Gastroesophageal sphincter (tissue), 4 donors: ENCODE results near the gene ADAMTS17. TPM values are rescaled to one million over a fixed set of nuclear protein-coding genes. Genes with fewer than 3 reads are reported as not detected.

Experiments used
- ATAC-seq: fragments of 150-250 bp; one replicate; pipeline ENCODE4 v1.9.1; 2016; ENCODE audit warnings: mild to moderate bottlenecking, moderate library complexity
- H3K27ac ChIP-seq, 4 donors: fragments of 200-600 bp; sonication (generic) in 3 of 4; 1 replicate in 3 of 4; 2 replicates in 1 of 4; pipeline ENCODE4 v1.5.1; 2016 to 2019
- H3K27me3 ChIP-seq: fragments of 200-600 bp; sonication (generic); one replicate; pipeline ENCODE4 v1.5.1; 2019
- H3K36me3 ChIP-seq, 2 donors: fragments of 200-600 bp; sonication (generic); one replicate each; pipeline ENCODE4 v1.5.1; 2019; ENCODE audit warnings: control low read depth in 1 of 2
- H3K4me1 ChIP-seq, 3 donors: fragments of 200-600 bp; sonication (generic); 1 replicate in 2 of 3; 2 replicates in 1 of 3; pipeline ENCODE4 v1.5.1; 2016 to 2019; ENCODE audit warnings: control low read depth in 2 of 3
- H3K4me3 ChIP-seq, 2 donors: fragments of 200-600 bp; sonication (generic); one replicate each; pipeline ENCODE4 v1.5.1; 2019; ENCODE audit warnings: mild to moderate bottlenecking in 1 of 2, moderate library complexity in 1 of 2
- H3K9me3 ChIP-seq, 3 donors: fragments of 200-600 bp; sonication (generic); one replicate each; pipeline ENCODE4 v1.5.1; 2017 to 2019; ENCODE audit warnings: control low read depth in 2 of 3
- EP300 ChIP-seq: sonication (generic); formaldehyde crosslinking; IDR thresholded peaks from one replicate; pipeline ENCODE4 v1.6.1; 2017; ENCODE audit warnings: antibody characterized with exemption, mild to moderate bottlenecking
- POLR2A ChIP-seq, 2 donors: fragments of 450-650 bp; IDR thresholded peaks; one replicate each; pipeline ENCODE4 v1.6.1; 2017; ENCODE audit warnings: antibody characterized with exemption in 2 of 2, mild to moderate bottlenecking in 2 of 2, moderate library complexity in 1 of 2
- POLR2AphosphoS5 ChIP-seq: sonication (generic); formaldehyde crosslinking; IDR thresholded peaks from one replicate; pipeline ENCODE4 v1.6.1; 2017; ENCODE audit warnings: antibody characterized with exemption
- WGBS, 2 donors: methylation state at CpG; one replicate each; pipeline ENCODE4 v1.1.5; 2018; ENCODE audit warnings: low coverage in 1 of 2; 5-methylcytosine and 5-hydroxymethylcytosine counted together
- total RNA-seq, 4 donors: library from RNA; depleted of rRNA; stranded (reverse); fragments of >200 nt; gene quantifications; one replicate each; pipeline ENCODE4 v1.1.0, GENCODE V29; 2016
- TF ChIP-seq, protein P1 (sequence below), 4 experiments: fragments of 200-600 bp in 2 of 4; fragments of 450-650 bp in 2 of 4; sonication (generic) in 1 of 4; IDR thresholded peaks; one replicate each; pipeline ENCODE4 v1.5.1; 2017 to 2019; ENCODE audit warnings: antibody characterized with exemption in 4 of 4, mild to moderate bottlenecking in 2 of 4, moderate library complexity in 2 of 4

ADAMTS17 gene
- total RNA-seq, 4 donors from 2014 or later, result 4.9 to 14.0 (median 11.3) TPM

DNA sequence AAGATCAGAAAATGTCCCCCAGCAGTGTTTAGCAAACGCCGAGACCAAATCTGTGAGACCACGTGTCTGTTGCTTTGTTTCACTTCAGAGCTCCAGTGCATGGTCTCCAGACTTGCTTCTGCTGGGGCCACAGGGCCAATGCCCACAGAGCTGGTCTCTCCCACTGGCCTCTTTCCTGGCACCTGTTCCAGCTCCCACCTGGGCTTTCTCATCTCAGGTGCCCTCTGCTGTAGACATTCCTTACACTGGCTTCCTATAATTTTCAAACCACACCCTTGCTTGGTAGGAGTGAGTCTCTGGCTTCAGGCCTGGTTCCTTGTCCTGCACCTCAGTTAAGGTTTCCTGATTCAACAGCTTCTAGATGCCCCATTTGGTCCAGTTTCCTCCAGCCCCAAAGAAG lies 243.1 kb downstream of the ADAMTS17 start:
- no peak overlapping the region for H3K4me3 ChIP-seq
- no peaks in the 10 kb centered on the region for H3K4me1 ChIP-seq
- H3K27me3 ChIP-seq, result no peaks in the 10 kb centered on the region
- no peak overlapping the region for H3K27ac ChIP-seq
- no peak for ATAC-seq
- peaks cover 0 to 17% of the 10 kb centered on the region in 2 donors for H3K36me3 ChIP-seq
- no peaks in the 10 kb centered on the region for H3K9me3 ChIP-seq
- TF ChIP-seq POLR2A (IDR thresholded peaks at IDR 0.05) (no peak), EP300 (no peak), POLR2AphosphoS5 (no peak)
- TF ChIP-seq, protein P1, sequence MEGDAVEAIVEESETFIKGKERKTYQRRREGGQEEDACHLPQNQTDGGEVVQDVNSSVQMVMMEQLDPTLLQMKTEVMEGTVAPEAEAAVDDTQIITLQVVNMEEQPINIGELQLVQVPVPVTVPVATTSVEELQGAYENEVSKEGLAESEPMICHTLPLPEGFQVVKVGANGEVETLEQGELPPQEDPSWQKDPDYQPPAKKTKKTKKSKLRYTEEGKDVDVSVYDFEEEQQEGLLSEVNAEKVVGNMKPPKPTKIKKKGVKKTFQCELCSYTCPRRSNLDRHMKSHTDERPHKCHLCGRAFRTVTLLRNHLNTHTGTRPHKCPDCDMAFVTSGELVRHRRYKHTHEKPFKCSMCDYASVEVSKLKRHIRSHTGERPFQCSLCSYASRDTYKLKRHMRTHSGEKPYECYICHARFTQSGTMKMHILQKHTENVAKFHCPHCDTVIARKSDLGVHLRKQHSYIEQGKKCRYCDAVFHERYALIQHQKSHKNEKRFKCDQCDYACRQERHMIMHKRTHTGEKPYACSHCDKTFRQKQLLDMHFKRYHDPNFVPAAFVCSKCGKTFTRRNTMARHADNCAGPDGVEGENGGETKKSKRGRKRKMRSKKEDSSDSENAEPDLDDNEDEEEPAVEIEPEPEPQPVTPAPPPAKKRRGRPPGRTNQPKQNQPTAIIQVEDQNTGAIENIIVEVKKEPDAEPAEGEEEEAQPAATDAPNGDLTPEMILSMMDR (IDR thresholded peaks at IDR 0.05), result no peak
- WGBS, 2 donors, result 100% methylated on average over 3 of the region's 3 CpGs

DNA sequence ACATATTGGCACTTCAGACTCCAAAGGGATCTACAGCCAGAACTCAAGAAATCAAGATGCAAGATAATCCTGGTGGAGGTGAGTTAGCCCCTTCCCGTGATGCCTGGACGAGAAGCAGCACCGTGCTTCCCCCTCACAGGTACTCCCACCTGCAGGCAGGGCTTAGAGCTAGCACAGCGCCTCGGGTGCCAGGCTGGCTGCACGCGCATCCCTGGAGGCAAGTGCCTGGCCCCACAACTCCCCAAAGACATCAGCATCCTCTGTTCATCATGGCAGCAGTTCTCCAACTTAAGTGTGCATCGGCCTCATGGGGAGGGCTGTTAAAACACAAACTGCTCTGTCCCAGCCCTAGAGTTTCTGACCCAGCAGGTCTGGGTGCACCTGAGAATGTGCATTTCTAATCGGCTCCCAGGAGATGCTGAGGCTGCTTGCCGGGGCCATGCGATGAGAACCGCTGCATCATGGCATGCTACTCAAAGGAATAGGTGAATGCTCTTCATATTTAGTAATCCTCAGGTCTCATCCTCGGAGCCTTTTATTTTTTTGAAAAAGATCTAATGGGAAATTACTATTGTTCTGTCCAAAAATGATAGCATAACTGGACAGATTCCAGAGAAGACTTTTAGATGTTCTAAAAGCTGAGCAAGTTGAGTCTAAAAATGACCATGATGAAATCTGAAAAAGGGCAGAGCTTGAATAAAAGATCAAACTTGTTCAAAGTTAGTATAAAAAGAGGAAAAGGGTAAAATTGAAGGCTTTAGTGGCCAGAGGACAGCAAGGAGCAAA lies 244.2 kb downstream of the ADAMTS17 start:
- Histone ChIP-seq H3K4me3 (no peak overlapping the region), H3K4me1 (no peaks in the 10 kb centered on the region), H3K27ac (no peak overlapping the region), H3K9me3 (no peaks in the 10 kb centered on the region), H3K36me3 (peaks cover 0 to 19% of the 10 kb centered on the region in 2 donors), H3K27me3 (no peaks in the 10 kb centered on the region)
- no peak for ATAC-seq
- TF ChIP-seq POLR2AphosphoS5 (no peak), EP300 (no peak), POLR2A (IDR thresholded peaks at IDR 0.05) (no peak)
- TF ChIP-seq, protein P1 (IDR thresholded peaks at IDR 0.05), result no peak
- 78 to 79% methylated on average over 5 to 6 of the region's 13 CpGs for WGBS, 2 donors

DNA sequence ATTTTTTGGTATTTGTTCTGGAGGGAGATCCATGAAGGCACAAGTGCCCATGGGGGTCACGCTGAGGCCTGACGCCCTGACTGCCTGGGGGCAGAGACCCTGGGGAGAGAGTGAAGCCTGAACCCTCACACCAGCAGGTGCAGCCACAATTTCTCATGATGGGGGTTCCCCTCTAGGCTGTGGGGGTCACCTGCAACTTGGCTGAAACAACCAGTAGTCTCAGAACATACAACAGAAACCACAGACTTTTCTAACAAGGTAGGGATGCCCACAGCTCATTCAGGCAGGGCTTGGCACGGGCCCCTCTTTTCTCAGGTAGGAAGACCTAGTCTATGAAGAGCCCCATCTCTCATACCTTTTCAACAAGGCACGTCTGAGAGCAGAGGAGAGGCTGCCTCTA lies 245.1 kb downstream of the ADAMTS17 start:
- Histone ChIP-seq H3K4me1 (no peaks in the 10 kb centered on the region), H3K27ac (no peak overlapping the region), H3K4me3 (no peak overlapping the region), H3K36me3 (peaks cover 0 to 25% of the 10 kb centered on the region in 2 donors), H3K9me3 (no peaks in the 10 kb centered on the region), H3K27me3 (no peaks in the 10 kb centered on the region)
- TF ChIP-seq POLR2AphosphoS5, result no peak
- TF ChIP-seq, protein P1 (IDR thresholded peaks at IDR 0.05), result no peak
- no peak for TF ChIP-seq POLR2A (IDR thresholded peaks at IDR 0.05)
- TF ChIP-seq EP300, result no peak
- 79 to 82% methylated on average over 2 to 4 of the region's 4 CpGs for WGBS, 2 donors
- no peak for ATAC-seq

DNA sequence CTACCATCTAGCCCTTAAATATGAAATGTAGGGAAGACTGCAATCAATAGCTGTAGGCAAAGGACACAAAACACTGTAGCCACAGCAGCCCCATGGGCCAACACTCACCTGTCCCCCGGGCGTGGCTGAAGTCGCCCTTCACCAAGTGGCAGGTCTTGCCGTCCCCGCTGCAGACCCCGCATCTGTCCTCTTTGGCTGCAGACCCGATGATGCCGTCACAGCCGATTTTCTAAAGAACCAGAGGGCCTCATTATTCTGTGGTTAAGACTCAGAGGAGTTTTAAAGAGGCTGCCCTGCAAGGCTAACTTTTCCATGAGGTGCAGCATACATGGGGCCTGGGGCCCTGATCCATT lies 245.6 kb downstream of the ADAMTS17 start:
- Histone ChIP-seq H3K27me3 (no peaks in the 10 kb centered on the region), H3K4me3 (no peak overlapping the region), H3K4me1 (no peaks in the 10 kb centered on the region), H3K9me3 (no peaks in the 10 kb centered on the region), H3K36me3 (peaks cover 0 to 26% of the 10 kb centered on the region in 2 donors), H3K27ac (no peak overlapping the region)
- TF ChIP-seq POLR2AphosphoS5 (no peak), EP300 (no peak), POLR2A (IDR thresholded peaks at IDR 0.05) (no peak)
- TF ChIP-seq, protein P1 (IDR thresholded peaks at IDR 0.05), result no peak
- WGBS, 2 donors, result no CpG with 5 or more reads among the region's 9 CpGs
- ATAC-seq, result no peak
